ENCODE results near the gene KIAA0513.

KIAA0513 gene

DNA sequence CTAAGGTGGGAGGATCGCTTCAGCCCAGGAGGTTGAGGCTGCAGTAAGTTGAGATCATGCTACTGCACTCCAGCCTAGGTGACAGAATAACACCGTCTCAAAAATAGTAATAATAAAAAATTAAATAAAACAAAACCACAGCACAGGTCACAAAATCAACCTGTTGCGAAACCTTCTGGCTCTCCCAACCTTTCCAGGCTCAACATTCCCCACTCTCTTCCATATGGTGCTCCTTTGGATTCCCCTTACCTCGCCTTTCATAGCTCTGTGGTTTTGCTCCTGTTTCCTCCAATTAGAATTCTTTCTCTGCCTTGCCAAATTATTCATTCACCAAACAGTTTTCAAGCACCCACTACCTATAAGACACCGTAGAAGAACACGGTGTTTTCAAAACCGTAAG is 21.0 kb upstream of the KIAA0513 start:
- H3K4me3 ChIP-seq (ENCODE audit: low read length, poor library complexity, severe bottlenecking): no peak overlapping the region
- peaks cover 40% of the 10 kb centered on the region for H3K4me1 ChIP-seq (ENCODE audit: insufficient read depth, low read length, poor library complexity, severe bottlenecking)
- H3K9me2 ChIP-seq (replicated peaks; ENCODE audit: low read depth, low read length): no peaks in the 10 kb centered on the region
- H3K36me3 ChIP-seq (ENCODE audit: insufficient read depth, low read length): no peaks in the 10 kb centered on the region
- H3K4me2 ChIP-seq (ENCODE audit: low read depth, low read length, poor library complexity, severe bottlenecking): no peak overlapping the region
- H3F3A ChIP-seq (ENCODE audit: low read depth): no peaks in the 10 kb centered on the region
- peaks cover 84% of the 10 kb centered on the region for H3K79me2 ChIP-seq (ENCODE audit: insufficient read depth, low read length)
- no peak overlapping the region for H2AFZ ChIP-seq (ENCODE audit: low read length)
- H3K9me3 ChIP-seq (ENCODE audit: insufficient read depth, low read depth, low read length): no peaks in the 10 kb centered on the region
- peaks cover 25% of the 10 kb centered on the region for H4K20me1 ChIP-seq (ENCODE audit: insufficient read depth, low read length, poor library complexity, severe bottlenecking)
- no peak overlapping the region for H3K9ac ChIP-seq (ENCODE audit: low read depth, low read length, poor library complexity, severe bottlenecking)
- no peak for TF ChIP-seq EZH2phosphoT487 (IDR thresholded peaks at IDR 0.05; ENCODE audit: borderline replicate concordance)
- TF ChIP-seq CTCF (conservative IDR thresholded peaks at IDR 0.05; ENCODE audit: low read length): no peak
- no peaks in the 10 kb centered on the region for H3K27me3 ChIP-seq (ENCODE audit: insufficient read depth, low read length, poor library complexity, severe bottlenecking)

DNA sequence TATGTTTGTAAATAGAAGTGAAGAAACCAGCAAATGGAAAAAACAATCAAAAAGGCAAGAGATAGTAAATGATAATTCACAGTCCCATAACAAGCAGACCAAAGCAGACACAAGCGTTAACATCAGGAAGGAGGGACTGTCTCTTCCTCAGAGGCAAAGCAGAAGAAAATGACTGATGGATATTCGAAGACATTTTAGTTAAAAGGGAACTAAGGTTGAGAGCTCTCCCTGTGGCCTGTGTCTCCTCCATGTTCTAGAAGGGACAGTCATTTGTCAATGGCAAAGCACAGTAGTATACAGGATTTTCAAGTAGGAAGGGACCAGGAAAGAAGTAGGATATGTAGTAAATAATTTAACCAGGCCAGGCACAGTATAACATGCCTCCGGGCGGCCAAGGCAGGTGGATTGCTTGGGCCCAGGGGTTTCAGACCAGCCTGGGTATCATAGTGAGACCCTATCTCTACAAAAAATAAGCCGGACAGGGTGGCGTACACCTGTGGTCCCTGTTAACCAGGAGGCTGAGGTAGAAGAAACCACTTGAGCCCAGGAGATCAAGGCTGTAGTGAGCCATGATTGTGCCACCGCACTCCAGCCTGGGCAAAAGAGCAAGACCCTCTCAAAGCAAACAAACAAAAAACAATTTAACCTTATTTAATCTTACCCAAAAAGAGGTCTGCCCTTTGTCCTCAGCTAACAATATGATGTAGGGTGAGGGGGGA is 19.9 kb upstream of the KIAA0513 start:
- no peaks in the 10 kb centered on the region for H3K27me3 ChIP-seq (ENCODE audit: insufficient read depth, low read length, poor library complexity, severe bottlenecking)
- no peaks in the 10 kb centered on the region for H3F3A ChIP-seq (ENCODE audit: low read depth)
- H3K9me3 ChIP-seq (ENCODE audit: insufficient read depth, low read depth, low read length): no peaks in the 10 kb centered on the region
- peak overlapping the region; percentile 83 for H3K4me2 ChIP-seq (ENCODE audit: low read depth, low read length, poor library complexity, severe bottlenecking)
- H4K20me1 ChIP-seq (ENCODE audit: insufficient read depth, low read length, poor library complexity, severe bottlenecking): peaks cover 20% of the 10 kb centered on the region
- H3K4me1 ChIP-seq (ENCODE audit: insufficient read depth, low read length, poor library complexity, severe bottlenecking): peaks cover 45% of the 10 kb centered on the region
- TF ChIP-seq EZH2phosphoT487 (IDR thresholded peaks at IDR 0.05; ENCODE audit: borderline replicate concordance) (no peak), CTCF (conservative IDR thresholded peaks at IDR 0.05; ENCODE audit: low read length) (no peak)
- H3K4me3 ChIP-seq (ENCODE audit: low read length, poor library complexity, severe bottlenecking): peak overlapping the region; percentile 7
- no peak overlapping the region for H3K9ac ChIP-seq (ENCODE audit: low read depth, low read length, poor library complexity, severe bottlenecking)
- H3K79me2 ChIP-seq (ENCODE audit: insufficient read depth, low read length): peaks cover 78% of the 10 kb centered on the region
- no peak overlapping the region for H2AFZ ChIP-seq (ENCODE audit: low read length)
- H3K36me3 ChIP-seq (ENCODE audit: insufficient read depth, low read length): no peaks in the 10 kb centered on the region
- no peaks in the 10 kb centered on the region for H3K9me2 ChIP-seq (replicated peaks; ENCODE audit: low read depth, low read length)

DNA sequence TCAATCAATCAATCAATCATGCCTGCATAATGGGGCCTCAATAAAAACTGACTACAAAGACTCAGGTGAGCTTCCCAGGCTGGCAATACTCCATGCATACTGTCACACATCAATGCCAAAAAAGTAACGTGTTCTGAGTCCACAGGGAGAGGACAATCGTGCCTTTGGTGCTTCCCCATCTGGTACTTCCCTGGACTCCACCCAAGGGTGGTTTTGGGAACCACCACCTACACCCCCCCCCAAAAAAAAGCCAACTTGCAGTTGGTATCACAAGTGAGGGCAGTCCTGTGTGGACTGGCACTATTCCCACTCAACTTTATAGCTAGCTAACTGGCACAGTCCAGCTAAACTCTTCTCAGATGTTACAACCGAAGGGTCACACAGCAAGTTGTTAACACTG is 19.3 kb upstream of the KIAA0513 start:
- H3K9ac ChIP-seq (ENCODE audit: low read depth, low read length, poor library complexity, severe bottlenecking): no peak overlapping the region
- no peaks in the 10 kb centered on the region for H3K9me3 ChIP-seq (ENCODE audit: insufficient read depth, low read depth, low read length)
- peaks cover 72% of the 10 kb centered on the region for H3K79me2 ChIP-seq (ENCODE audit: insufficient read depth, low read length)
- H3K27me3 ChIP-seq (ENCODE audit: insufficient read depth, low read length, poor library complexity, severe bottlenecking): no peaks in the 10 kb centered on the region
- peaks cover 19% of the 10 kb centered on the region for H4K20me1 ChIP-seq (ENCODE audit: insufficient read depth, low read length, poor library complexity, severe bottlenecking)
- no peaks in the 10 kb centered on the region for H3K9me2 ChIP-seq (replicated peaks; ENCODE audit: low read depth, low read length)
- no peaks in the 10 kb centered on the region for H3F3A ChIP-seq (ENCODE audit: low read depth)
- peaks cover 42% of the 10 kb centered on the region for H3K4me1 ChIP-seq (ENCODE audit: insufficient read depth, low read length, poor library complexity, severe bottlenecking)
- TF ChIP-seq EZH2phosphoT487 (IDR thresholded peaks at IDR 0.05; ENCODE audit: borderline replicate concordance): no peak
- TF ChIP-seq CTCF (conservative IDR thresholded peaks at IDR 0.05; ENCODE audit: low read length): no peak
- no peak overlapping the region for H2AFZ ChIP-seq (ENCODE audit: low read length)
- H3K4me3 ChIP-seq (ENCODE audit: low read length, poor library complexity, severe bottlenecking): peak overlapping the region; percentile 7
- no peaks in the 10 kb centered on the region for H3K36me3 ChIP-seq (ENCODE audit: insufficient read depth, low read length)
- H3K4me2 ChIP-seq (ENCODE audit: low read depth, low read length, poor library complexity, severe bottlenecking): peak overlapping the region; percentile 83
